Osteoblast (primary cell): ENCODE results near the gene BPIFB3. TPM values are rescaled to one million over a fixed set of nuclear protein-coding genes. Genes with fewer than 3 reads are reported as not detected.
"Not testable (repeated sequence)": the region's sequence is repeated elsewhere in the genome, so short reads cannot be mapped to it uniquely, and the experiment has no call there.

Experiments
- DNase-seq: peaks from one replicate; pipeline ENCODE4 v3.0.0; 2011; ENCODE audit warnings: low spot score, mixed read lengths; ENCODE audit not compliant: insufficient read length; ENCODE audit errors: missing footprints
- H2AFZ ChIP-seq: 2 replicates; pipeline ENCODE4 v1.6.0; 2011; ENCODE audit warnings: mild to moderate bottlenecking, low read length
- H3K27ac ChIP-seq: 2 replicates; pipeline ENCODE4 v1.5.1; 2011; ENCODE audit warnings: mild to moderate bottlenecking, low read depth, low read length, moderate library complexity
- H3K27me3 ChIP-seq: 2 replicates; pipeline ENCODE4 v1.6.0; 2012; ENCODE audit warnings: mild to moderate bottlenecking, control low read depth, inconsistent platforms, low read length, moderate library complexity; ENCODE audit not compliant: insufficient read depth
- H3K36me3 ChIP-seq: 2 replicates; pipeline ENCODE4 v1.5.1; 2011; ENCODE audit warnings: mild to moderate bottlenecking, low read length, control low read depth, moderate library complexity; ENCODE audit not compliant: insufficient read depth
- H3K4me1 ChIP-seq: 2 replicates; pipeline ENCODE4 v1.5.1; 2011; ENCODE audit warnings: mild to moderate bottlenecking, low read length, control low read depth, moderate library complexity; ENCODE audit not compliant: insufficient read depth
- H3K4me2 ChIP-seq: 2 replicates; pipeline ENCODE4 v1.6.0; 2011; ENCODE audit warnings: mild to moderate bottlenecking, low read length; ENCODE audit not compliant: insufficient read depth
- H3K4me3 ChIP-seq: fragments of 200-600 bp; sonication (generic); 3 replicates; pipeline ENCODE4 v1.5.1; 2012; ENCODE audit warnings: mild to moderate bottlenecking, low read length, inconsistent platforms; ENCODE audit not compliant: insufficient read depth
- H3K79me2 ChIP-seq: 2 replicates; pipeline ENCODE4 v1.6.0; 2012; ENCODE audit warnings: mild to moderate bottlenecking, low read length, control low read depth, inconsistent platforms; ENCODE audit not compliant: insufficient read depth
- H3K9me3 ChIP-seq: 2 replicates; pipeline ENCODE4 v1.5.1; 2011; ENCODE audit warnings: low read depth, low read length, control low read depth
- H4K20me1 ChIP-seq: 2 replicates; pipeline ENCODE4 v1.6.0; 2012; ENCODE audit warnings: mild to moderate bottlenecking, low read length, control low read depth; ENCODE audit not compliant: insufficient read depth
- total RNA-seq: library from RNA; depleted of rRNA; stranded (reverse); fragments of >200 nt; gene quantifications from 2 replicates; pipeline ENCODE4 v1.2.3, GENCODE V29; 2012
- TF ChIP-seq, protein P1 (sequence below): IDR thresholded peaks from 2 replicates; pipeline ENCODE4 v1.5.1; 2011; ENCODE audit warnings: mild to moderate bottlenecking, low read depth, low read length, moderate library complexity; ENCODE audit errors: extremely low read depth

The BPIFB3 gene
- total RNA-seq, 1 donor: not detected

DNA sequence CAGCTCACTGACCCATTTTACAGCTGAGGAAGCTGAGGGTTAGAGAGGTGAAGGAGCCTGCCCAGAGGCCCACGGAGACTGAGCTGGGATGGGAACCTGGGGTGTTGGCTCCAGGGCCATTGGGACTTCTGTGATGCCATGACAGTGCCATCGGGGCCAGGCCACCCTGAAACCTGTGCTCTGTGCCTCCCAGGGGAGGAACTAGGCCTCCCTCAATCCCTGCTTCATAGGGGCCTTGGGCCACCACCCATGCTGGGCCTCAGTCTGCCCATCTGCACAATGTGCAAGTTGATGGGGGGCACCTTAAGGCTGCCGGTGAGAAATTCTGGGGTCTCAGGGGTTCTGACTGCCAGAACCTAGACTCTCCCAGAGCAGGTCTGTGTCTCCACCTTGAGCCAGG lies 50.6 kb downstream of the BPIFB3 start:
- no peaks in the 10 kb centered on the region for H3K9me3 ChIP-seq
- no peak overlapping the region for H3K4me2 ChIP-seq
- H4K20me1 ChIP-seq: no peaks in the 10 kb centered on the region
- H2AFZ ChIP-seq: no peak overlapping the region
- no peaks in the 10 kb centered on the region for H3K4me1 ChIP-seq
- H3K79me2 ChIP-seq: no peaks in the 10 kb centered on the region
- H3K36me3 ChIP-seq: no peaks in the 10 kb centered on the region
- TF ChIP-seq, protein P1, sequence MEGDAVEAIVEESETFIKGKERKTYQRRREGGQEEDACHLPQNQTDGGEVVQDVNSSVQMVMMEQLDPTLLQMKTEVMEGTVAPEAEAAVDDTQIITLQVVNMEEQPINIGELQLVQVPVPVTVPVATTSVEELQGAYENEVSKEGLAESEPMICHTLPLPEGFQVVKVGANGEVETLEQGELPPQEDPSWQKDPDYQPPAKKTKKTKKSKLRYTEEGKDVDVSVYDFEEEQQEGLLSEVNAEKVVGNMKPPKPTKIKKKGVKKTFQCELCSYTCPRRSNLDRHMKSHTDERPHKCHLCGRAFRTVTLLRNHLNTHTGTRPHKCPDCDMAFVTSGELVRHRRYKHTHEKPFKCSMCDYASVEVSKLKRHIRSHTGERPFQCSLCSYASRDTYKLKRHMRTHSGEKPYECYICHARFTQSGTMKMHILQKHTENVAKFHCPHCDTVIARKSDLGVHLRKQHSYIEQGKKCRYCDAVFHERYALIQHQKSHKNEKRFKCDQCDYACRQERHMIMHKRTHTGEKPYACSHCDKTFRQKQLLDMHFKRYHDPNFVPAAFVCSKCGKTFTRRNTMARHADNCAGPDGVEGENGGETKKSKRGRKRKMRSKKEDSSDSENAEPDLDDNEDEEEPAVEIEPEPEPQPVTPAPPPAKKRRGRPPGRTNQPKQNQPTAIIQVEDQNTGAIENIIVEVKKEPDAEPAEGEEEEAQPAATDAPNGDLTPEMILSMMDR: no peak
- no peak overlapping the region for H3K27ac ChIP-seq
- peaks cover 9% of the 10 kb centered on the region for H3K27me3 ChIP-seq
- no peak overlapping the region for H3K4me3 ChIP-seq
- no peak for DNase-seq

GRCh38 chr20:33105316-33105924 lies 51.7 kb downstream of the BPIFB3 start:
- TF ChIP-seq, protein P1: no peak
- Histone ChIP-seq H3K9me3 (no peaks in the 10 kb centered on the region), H3K27me3 (peaks cover 6% of the 10 kb centered on the region), H4K20me1 (no peaks in the 10 kb centered on the region), H3K4me3 (no peak overlapping the region), H3K4me2 (no peak overlapping the region), H2AFZ (no peak overlapping the region), H3K79me2 (no peaks in the 10 kb centered on the region), H3K4me1 (no peaks in the 10 kb centered on the region), H3K36me3 (no peaks in the 10 kb centered on the region), H3K27ac (no peak overlapping the region)
- no peak for DNase-seq

GRCh38 chr20:33106058-33106620 lies 52.4 kb downstream of the BPIFB3 start:
- H3K4me2 ChIP-seq: not testable (repeated sequence)

DNA sequence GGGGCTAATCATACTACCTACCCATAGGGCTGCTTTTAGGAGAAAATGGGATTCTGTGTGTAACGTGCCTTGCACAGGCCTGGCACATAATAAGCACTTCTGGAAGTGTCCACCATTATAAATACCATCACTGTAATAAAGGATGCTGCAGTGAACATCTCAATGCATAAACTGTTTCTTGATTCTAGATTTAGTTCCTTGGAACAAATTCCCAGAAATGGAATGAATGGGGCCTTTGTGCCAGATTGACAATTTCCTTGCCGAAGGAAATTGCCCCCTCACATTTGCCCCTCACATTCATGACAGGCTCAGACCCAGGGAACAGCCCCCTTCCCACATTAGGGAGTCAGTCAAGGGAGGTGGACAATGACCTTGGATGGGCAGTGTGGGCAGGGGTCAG lies 55.0 kb downstream of the BPIFB3 start:
- Histone ChIP-seq H3K4me3 (no peak overlapping the region), H3K27ac (no peak overlapping the region), H3K36me3 (no peaks in the 10 kb centered on the region), H4K20me1 (no peaks in the 10 kb centered on the region), H2AFZ (no peak overlapping the region), H3K4me1 (no peaks in the 10 kb centered on the region), H3K9me3 (no peaks in the 10 kb centered on the region), H3K4me2 (no peak overlapping the region), H3K27me3 (peaks cover 4% of the 10 kb centered on the region), H3K79me2 (no peaks in the 10 kb centered on the region)
- TF ChIP-seq, protein P1: no peak
- DNase-seq: no peak

More at GRCh38 chr20:33106058-33106620, 52.4 kb downstream of the BPIFB3 start:
- not testable (repeated sequence) for H3K36me3 ChIP-seq, H3K4me3 ChIP-seq, H3K79me2 ChIP-seq, DNase-seq, H3K27ac ChIP-seq, H3K27me3 ChIP-seq, H2AFZ ChIP-seq, H3K4me1 ChIP-seq, H3K9me3 ChIP-seq, H4K20me1 ChIP-seq
